NK-92 treated with Interleukin-12 subunit alpha and Interleukin-12 subunit beta, amount 100 ng/mL, for 24 hours (cell line): ENCODE results near the gene TNNI3.
"Not testable (repeated sequence)": the region's sequence is repeated elsewhere in the genome, so short reads cannot be mapped to it uniquely, and the experiment has no call there.

Experiments used
- DNase-seq: peaks from one replicate; lab custom pipeline; 2025; lab: John Stamatoyannopoulos, UW

Gene TNNI3

GRCh38 chr19:55172741-55173140 is 15.2 kb upstream of the TNNI3 start:
- no peak for DNase-seq

GRCh38 chr19:55172318-55172717 is 14.8 kb upstream of the TNNI3 start:
- DNase-seq: not testable (repeated sequence)

- no peak for DNase-seq
These were observed 13.9 kb upstream of the TNNI3 start for GRCh38 chr19:55171440-55171839.

- DNase-seq: no peak
These were observed 11.6 kb upstream of the TNNI3 start for GRCh38 chr19:55169136-55169535.

- no peak for DNase-seq
These were observed 9.2 kb upstream of the TNNI3 start, which contains the start of gene DNAAF3 for GRCh38 chr19:55166530-55167268. Gene DNAAF3, minus strand, starts transcription at chr19:55166613. Its CDS starts 200 bp downstream, at chr19:55166413.

GRCh38 chr19:55165952-55166529 is 8.5 kb upstream of the TNNI3 start:
- no peak for DNase-seq

- no peak for DNase-seq
These were observed 4.2 kb upstream of the TNNI3 start for GRCh38 chr19:55161571-55162322.

GRCh38 chr19:55160986-55161365 is 3.4 kb upstream of the TNNI3 start:
- no peak for DNase-seq

- DNase-seq: peak; percentile 90
These were observed 2.8 kb upstream of the TNNI3 start for GRCh38 chr19:55160128-55160985.

- DNase-seq: no peak
These were observed 1.6 kb upstream of the TNNI3 start for GRCh38 chr19:55158848-55159749.

GRCh38 chr19:55158423-55158822 is 891 bp upstream of the TNNI3 start:
- DNase-seq: no peak

GRCh38 chr19:55156202-55157063 is 1.1 kb downstream of the TNNI3 start:
- DNase-seq: no peak

GRCh38 chr19:55155784-55156183 is 1.7 kb downstream of the TNNI3 start:
- not testable (repeated sequence) for DNase-seq

GRCh38 chr19:55153652-55154264 is 3.8 kb downstream of the TNNI3 start:
- DNase-seq: no peak

- DNase-seq: no peak
These were observed 5.5 kb downstream of the TNNI3 start for GRCh38 chr19:55152017-55152416.

GRCh38 chr19:55149078-55150003 is 8.2 kb downstream of the TNNI3 start, which contains the start of gene TNNT1:
Gene TNNT1, minus strand, starts transcription at chr19:55149206. Its CDS starts 2,049 bp downstream, at chr19:55147157.
- DNase-seq: no peak

GRCh38 chr19:55147545-55148251 is 9.8 kb downstream of the TNNI3 start:
- no peak for DNase-seq
